ENCODE results near the gene NOP56. TPM values are rescaled to one million over a fixed set of nuclear protein-coding genes. Genes with fewer than 3 reads are reported as not detected.

The NOP56 gene
- total RNA-seq: 100 to 1,000 TPM in 1 of 2 donors, 10 to 100 TPM in 1; 81.0 to 182 TPM
- 100 to 1,000 TPM; 195 to 241 (median 207) TPM for polyA plus RNA-seq (ENCODE audit: insufficient read length in 6 of 6)
- long read RNA-seq, donor 1, transcript NOP56-205 (3 exons, 859 nt): minor isoform, 8 of 205 reads
- long read RNA-seq, donor 1, transcript NOP56-208 (2 exons, 735 nt): major isoform, 94 of 205 reads
- long read RNA-seq, donor 1, transcript NOP56-219 (1 exons, 2,980 nt): minor isoform, 48 of 205 reads
- long read RNA-seq, donor 1, transcript NOP56-201 (12 exons, 2,400 nt): minor isoform, 10 of 205 reads
- long read RNA-seq, donor 1, partial matches to known transcripts: 29 of 205 reads
- long read RNA-seq, donor 1, other reads (novel, unspliced or antisense): 0 of 205 reads
- long read RNA-seq, donor 2, transcript NOP56-220 (2 exons, 2,662 nt): minor isoform, 9 of 266 reads
- long read RNA-seq, donor 2, transcript NOP56-219 (1 exons, 2,980 nt): minor isoform, 52 of 266 reads
- long read RNA-seq, donor 2, transcript NOP56-208 (2 exons, 735 nt): major isoform, 74 of 266 reads
- long read RNA-seq, donor 2, transcript NOP56-201 (12 exons, 2,400 nt): minor isoform, 9 of 266 reads
- long read RNA-seq, donor 2, partial matches to known transcripts: 107 of 266 reads
- long read RNA-seq, donor 2, other reads (novel, unspliced or antisense): 0 of 266 reads
- long read RNA-seq, donor 3, transcript NOP56-208 (2 exons, 735 nt): major isoform, 69 of 123 reads
- long read RNA-seq, donor 3, transcript NOP56-219 (1 exons, 2,980 nt): minor isoform, 28 of 123 reads
- long read RNA-seq, donor 3, transcript NOP56-205 (3 exons, 859 nt): minor isoform, 5 of 123 reads
- long read RNA-seq, donor 3, transcript NOP56-201 (12 exons, 2,400 nt): minor isoform, 8 of 123 reads
- long read RNA-seq, donor 3, partial matches to known transcripts: 6 of 123 reads
- long read RNA-seq, donor 3, other reads (novel, unspliced or antisense): 0 of 123 reads
- long read RNA-seq, donor 4, transcript NOP56-201 (12 exons, 2,400 nt): major isoform, 22 of 62 reads
- long read RNA-seq, donor 4, partial matches to known transcripts: 24 of 62 reads
- long read RNA-seq, donor 4, other reads (novel, unspliced or antisense): 12 of 62 reads
- long read RNA-seq, donor 5, transcript NOP56-201 (12 exons, 2,400 nt): minor isoform, 15 of 148 reads
- long read RNA-seq, donor 5, transcript NOP56-220 (2 exons, 2,662 nt): minor isoform, 5 of 148 reads
- long read RNA-seq, donor 5, transcript NOP56-219 (1 exons, 2,980 nt): minor isoform, 46 of 148 reads
- long read RNA-seq, donor 5, transcript NOP56-208 (2 exons, 735 nt): major isoform, 57 of 148 reads
- long read RNA-seq, donor 5, partial matches to known transcripts: 13 of 148 reads
- long read RNA-seq, donor 5, other reads (novel, unspliced or antisense): 0 of 148 reads
- long read RNA-seq, donor 6, transcript NOP56-201 (12 exons, 2,400 nt): minor isoform, 11 of 143 reads
- long read RNA-seq, donor 6, transcript NOP56-208 (2 exons, 735 nt): major isoform, 75 of 143 reads
- long read RNA-seq, donor 6, transcript NOP56-219 (1 exons, 2,980 nt): minor isoform, 27 of 143 reads
- long read RNA-seq, donor 6, partial matches to known transcripts: 19 of 143 reads
- long read RNA-seq, donor 6, other reads (novel, unspliced or antisense): 0 of 143 reads
- long read RNA-seq, donor 7, transcript NOP56-208 (2 exons, 735 nt): major isoform, 54 of 129 reads
- long read RNA-seq, donor 7, transcript NOP56-219 (1 exons, 2,980 nt): minor isoform, 21 of 129 reads
- long read RNA-seq, donor 7, transcript NOP56-201 (12 exons, 2,400 nt): minor isoform, 8 of 129 reads
- long read RNA-seq, donor 7, partial matches to known transcripts: 10 of 129 reads
- long read RNA-seq, donor 7, other reads (novel, unspliced or antisense): 32 of 129 reads
- long read RNA-seq, donor 8, transcript NOP56-208 (2 exons, 735 nt): major isoform, 89 of 157 reads
- long read RNA-seq, donor 8, transcript NOP56-220 (2 exons, 2,662 nt): minor isoform, 7 of 157 reads
- long read RNA-seq, donor 8, transcript NOP56-219 (1 exons, 2,980 nt): minor isoform, 24 of 157 reads
- long read RNA-seq, donor 8, transcript NOP56-201 (12 exons, 2,400 nt): minor isoform, 13 of 157 reads
- long read RNA-seq, donor 8, partial matches to known transcripts: 17 of 157 reads
- long read RNA-seq, donor 8, other reads (novel, unspliced or antisense): 0 of 157 reads
- long read RNA-seq, donor 9, partial matches to known transcripts: 0 of 5 reads
- long read RNA-seq, donor 9, other reads (novel, unspliced or antisense): 0 of 5 reads
- long read RNA-seq, donor 10, transcript NOP56-201 (12 exons, 2,400 nt): major isoform, 72 of 146 reads
- long read RNA-seq, donor 10, partial matches to known transcripts: 49 of 146 reads
- long read RNA-seq, donor 10, other reads (novel, unspliced or antisense): 24 of 146 reads
- long read RNA-seq, donor 11: 0 reads
- long read RNA-seq, donor 12, transcript NOP56-201 (12 exons, 2,400 nt): minor isoform, 6 of 147 reads
- long read RNA-seq, donor 12, transcript NOP56-219 (1 exons, 2,980 nt): minor isoform, 30 of 147 reads
- long read RNA-seq, donor 12, transcript NOP56-208 (2 exons, 735 nt): major isoform, 40 of 147 reads
- long read RNA-seq, donor 12, partial matches to known transcripts: 56 of 147 reads
- long read RNA-seq, donor 12, other reads (novel, unspliced or antisense): 0 of 147 reads

- Histone ChIP-seq H3K27ac (peak within 1 kb of the TSS; percentile 92), H3K36me3 (peaks cover 0 to 32% of the 10 kb centered on the region in 2 donors), H3K27me3 (no peaks in the 10 kb centered on the region), H3K4me1 (peaks cover 13 to 36% of the 10 kb centered on the region in 2 donors), H3K9me3 (no peaks in the 10 kb centered on the region), H3K4me3 (peak within 1 kb of the TSS; percentile 91 to 96)
- DNase-seq (peak; percentile 90 to 97 (median 94)), ATAC-seq (peak; percentile 99)
- intact Hi-C loops (cut with DNase I): no loop called here
- no peak for TF ChIP-seq CTCF (IDR thresholded peaks at IDR 0.05)
These were observed at the start of gene NOP56 for GRCh38 chr20:2651772-2652723. NOP56 (plus strand) TSS chr20:2652632; CDS start chr20:2652661, 29 bp downstream.

GRCh38 chr20:2602746-2603145, 49.7 kb upstream of the NOP56 start:
- H3K4me3 ChIP-seq: no peak overlapping the region
- intact Hi-C loops (cut with DNase I): no loop called here
- no peaks in the 10 kb centered on the region for H3K4me1 ChIP-seq
- no peak for ATAC-seq
- no peaks in the 10 kb centered on the region for H3K36me3 ChIP-seq
- no peak overlapping the region for H3K27ac ChIP-seq
- H3K9me3 ChIP-seq: peaks cover 0 to 27% of the 10 kb centered on the region in 2 donors
- H3K27me3 ChIP-seq: peaks cover 0 to 11% of the 10 kb centered on the region in 2 donors
- no peak for TF ChIP-seq CTCF (IDR thresholded peaks at IDR 0.05)
- no peak for DNase-seq

- Histone ChIP-seq H3K4me3 (no peak overlapping the region), H3K27me3 (peaks cover 0 to 5% of the 10 kb centered on the region in 2 donors), H3K36me3 (no peaks in the 10 kb centered on the region), H3K9me3 (peaks cover 0 to 30% of the 10 kb centered on the region in 2 donors), H3K4me1 (no peaks in the 10 kb centered on the region), H3K27ac (no peak overlapping the region)
- ATAC-seq (no peak), DNase-seq (no peak)
- TF ChIP-seq CTCF (IDR thresholded peaks at IDR 0.05): no peak
- intact Hi-C loops (cut with DNase I): no loop called here
These were observed 48.5 kb upstream of the NOP56 start for GRCh38 chr20:2603816-2604505.

All from left lung (tissue), 14 donors.